Measurements from ENCODE around the gene C11orf87.

The C11orf87 gene

GRCh38 chr11:109421981-109422869, at the start of gene C11orf87:
Gene C11orf87, plus strand, starts transcription at chr11:109422190. Its CDS starts 1,444 bp downstream, at chr11:109423634.
- TF ChIP-seq POLR2A (IDR thresholded peaks at IDR 0.05; ENCODE audit: low read depth, low read length), result no peak
- FAIRE-seq (no peak), DNase-seq (ENCODE audit: insufficient read length, low spot score) (no peak)

DNA sequence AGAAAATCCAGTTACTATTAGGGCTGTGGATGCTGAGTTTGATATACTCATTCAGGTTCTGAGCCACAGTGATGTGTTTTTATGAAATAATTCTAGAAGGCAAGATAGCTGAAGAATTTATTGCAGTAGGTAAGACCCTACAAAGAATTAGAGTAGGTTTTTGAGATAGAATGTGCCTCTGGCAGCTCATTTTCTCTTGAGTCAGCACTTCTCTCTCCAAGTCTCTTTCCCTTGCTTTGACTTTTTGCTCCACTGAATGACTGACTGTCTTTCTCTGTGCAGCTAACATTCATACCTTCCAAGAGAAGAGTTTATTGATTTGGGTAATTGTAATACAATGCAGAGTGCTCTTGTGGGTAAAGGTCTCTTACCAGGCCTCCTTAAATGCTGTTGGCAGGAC, 48.0 kb upstream of the C11orf87 start:
- no peak for TF ChIP-seq POLR2A (IDR thresholded peaks at IDR 0.05; ENCODE audit: low read depth, low read length)
- DNase-seq (ENCODE audit: insufficient read length, low spot score) (no peak), FAIRE-seq (no peak)

GRCh38 chr11:109374441-109374840, 47.5 kb upstream of the C11orf87 start:
- TF ChIP-seq POLR2A (IDR thresholded peaks at IDR 0.05; ENCODE audit: low read depth, low read length), result no peak
- DNase-seq (ENCODE audit: insufficient read length, low spot score) (no peak), FAIRE-seq (no peak)

- no peak for FAIRE-seq
- no peak for DNase-seq (ENCODE audit: insufficient read length, low spot score)
- no peak for TF ChIP-seq POLR2A (IDR thresholded peaks at IDR 0.05; ENCODE audit: low read depth, low read length)
Measured at GRCh38 chr11:109377039-109377742, 44.8 kb upstream of the C11orf87 start.

DNA sequence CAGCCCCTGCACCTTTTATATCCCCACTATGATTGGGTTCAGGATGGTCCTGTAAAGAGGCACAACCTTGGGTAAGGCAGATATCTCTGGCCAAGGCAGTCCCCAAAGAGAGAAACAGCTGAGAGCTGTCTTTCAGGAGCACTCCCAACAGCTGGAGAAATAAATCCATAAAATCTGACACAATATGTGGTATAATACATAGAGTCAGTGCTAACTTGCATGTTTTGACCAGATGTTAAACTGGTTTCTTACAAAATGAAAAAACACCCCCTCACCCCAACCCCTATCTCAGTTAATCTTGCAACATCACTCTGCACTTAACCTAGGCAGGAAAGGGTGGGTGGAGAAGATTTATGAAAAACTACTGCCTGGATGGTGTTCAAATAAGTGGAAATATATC, 44.0 kb upstream of the C11orf87 start:
- FAIRE-seq, result no peak

DNA sequence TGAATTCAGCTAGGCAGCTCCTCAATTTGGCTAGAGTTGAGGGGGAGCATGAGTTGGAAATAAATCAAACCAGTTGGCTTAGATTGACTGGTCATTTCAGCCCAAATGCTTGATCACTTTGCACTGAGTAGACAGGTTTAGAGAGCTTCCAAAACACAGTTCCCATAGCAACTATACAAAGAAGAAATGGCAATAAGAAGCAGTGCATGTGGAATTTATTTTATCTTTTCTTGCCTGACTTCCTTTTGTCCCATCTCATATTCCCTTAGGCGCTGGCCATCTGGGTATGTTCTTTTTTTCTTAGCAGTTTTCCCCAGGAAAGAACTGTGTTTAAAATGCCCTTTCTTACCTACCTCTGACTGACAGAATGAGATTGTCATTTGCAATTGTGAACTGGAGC, 38.7 kb upstream of the C11orf87 start:
- TF ChIP-seq POLR2A (IDR thresholded peaks at IDR 0.05; ENCODE audit: low read depth, low read length), result no peak
- FAIRE-seq, result no peak

More for the DNA sequence above, 44.0 kb upstream of the C11orf87 start:
- TF ChIP-seq POLR2A (IDR thresholded peaks at IDR 0.05; ENCODE audit: low read depth, low read length), result no peak
- DNase-seq (ENCODE audit: insufficient read length, low spot score), result no peak

DNA sequence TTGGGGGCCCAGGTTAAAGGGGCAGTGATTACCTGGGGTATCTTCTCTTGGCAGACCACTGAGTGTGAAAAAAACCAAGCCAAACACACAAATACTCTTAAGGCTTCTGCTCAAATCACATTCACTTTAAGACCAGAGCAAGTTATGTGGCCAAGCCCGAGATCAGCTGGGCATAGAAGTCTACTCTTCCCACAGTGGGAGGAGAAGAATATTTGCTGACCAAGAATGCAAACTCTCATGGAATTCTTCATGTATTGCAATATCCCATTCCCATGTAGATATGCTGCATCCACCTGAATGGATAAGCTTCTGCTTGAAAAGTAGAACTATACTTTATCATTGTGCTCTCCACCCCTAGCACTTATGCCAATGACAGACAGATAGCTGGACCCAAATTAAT, 37.1 kb upstream of the C11orf87 start:
- DNase-seq (ENCODE audit: insufficient read length, low spot score) (no peak), FAIRE-seq (no peak)
- TF ChIP-seq POLR2A (IDR thresholded peaks at IDR 0.05; ENCODE audit: low read depth, low read length), result no peak

More for the DNA sequence above, 38.7 kb upstream of the C11orf87 start:
- DNase-seq (ENCODE audit: insufficient read length, low spot score), result no peak

DNA sequence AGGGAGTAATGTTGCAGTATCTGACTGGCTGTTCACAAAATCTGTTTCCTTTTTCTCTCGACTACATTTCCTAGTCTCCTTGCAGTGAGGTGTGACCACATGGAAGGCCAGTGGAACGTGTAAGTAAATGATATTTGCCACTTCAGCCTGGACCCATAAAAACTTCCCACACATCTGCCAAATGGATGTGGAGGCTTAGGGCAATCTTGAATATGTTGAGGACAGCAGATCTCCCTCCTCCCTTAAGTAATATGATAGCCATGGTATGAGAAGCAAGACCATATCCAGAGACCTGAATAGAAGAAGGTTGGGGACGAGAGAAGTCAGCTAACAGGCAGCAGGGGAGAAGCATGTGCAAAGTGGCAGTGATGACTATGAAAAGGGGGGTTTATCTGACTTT, 33.0 kb upstream of the C11orf87 start:
- TF ChIP-seq POLR2A (IDR thresholded peaks at IDR 0.05; ENCODE audit: low read depth, low read length), result no peak
- DNase-seq (ENCODE audit: insufficient read length, low spot score), result no peak
- no peak for FAIRE-seq

- no peak for FAIRE-seq
- DNase-seq (ENCODE audit: insufficient read length, low spot score), result no peak
- TF ChIP-seq POLR2A (IDR thresholded peaks at IDR 0.05; ENCODE audit: low read depth, low read length), result no peak
Measured at GRCh38 chr11:109390752-109391151, 31.2 kb upstream of the C11orf87 start.

- no peak for TF ChIP-seq POLR2A (IDR thresholded peaks at IDR 0.05; ENCODE audit: low read depth, low read length)
- DNase-seq (ENCODE audit: insufficient read length, low spot score), result no peak
- no peak for FAIRE-seq
Measured at GRCh38 chr11:109401545-109401944, 20.4 kb upstream of the C11orf87 start.

DNA sequence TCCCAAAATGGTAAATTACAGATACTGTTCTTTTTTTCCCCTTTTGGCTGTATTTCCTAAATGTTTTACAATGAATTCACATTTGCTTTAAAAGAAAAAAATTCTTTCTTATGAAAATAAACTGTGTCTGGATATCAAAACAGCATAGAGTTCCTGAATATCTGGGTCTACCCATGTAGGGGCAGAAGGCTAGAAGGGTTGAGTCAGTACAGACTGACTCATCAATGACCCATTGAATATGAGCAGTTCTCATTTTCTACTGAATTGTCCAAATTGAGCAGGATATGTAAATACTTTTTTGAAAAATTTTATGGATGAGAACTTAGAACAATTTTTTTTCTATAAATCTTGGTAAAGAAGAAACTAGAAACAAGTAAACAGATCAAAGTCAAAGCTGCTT, 16.3 kb upstream of the C11orf87 start:
- TF ChIP-seq POLR2A (IDR thresholded peaks at IDR 0.05; ENCODE audit: low read depth, low read length), result no peak
- no peak for FAIRE-seq
- DNase-seq (ENCODE audit: insufficient read length, low spot score), result no peak

- no peak for DNase-seq (ENCODE audit: insufficient read length, low spot score)
- TF ChIP-seq POLR2A (IDR thresholded peaks at IDR 0.05; ENCODE audit: low read depth, low read length), result no peak
Measured at GRCh38 chr11:109416601-109417000, 5.4 kb upstream of the C11orf87 start.

DNA sequence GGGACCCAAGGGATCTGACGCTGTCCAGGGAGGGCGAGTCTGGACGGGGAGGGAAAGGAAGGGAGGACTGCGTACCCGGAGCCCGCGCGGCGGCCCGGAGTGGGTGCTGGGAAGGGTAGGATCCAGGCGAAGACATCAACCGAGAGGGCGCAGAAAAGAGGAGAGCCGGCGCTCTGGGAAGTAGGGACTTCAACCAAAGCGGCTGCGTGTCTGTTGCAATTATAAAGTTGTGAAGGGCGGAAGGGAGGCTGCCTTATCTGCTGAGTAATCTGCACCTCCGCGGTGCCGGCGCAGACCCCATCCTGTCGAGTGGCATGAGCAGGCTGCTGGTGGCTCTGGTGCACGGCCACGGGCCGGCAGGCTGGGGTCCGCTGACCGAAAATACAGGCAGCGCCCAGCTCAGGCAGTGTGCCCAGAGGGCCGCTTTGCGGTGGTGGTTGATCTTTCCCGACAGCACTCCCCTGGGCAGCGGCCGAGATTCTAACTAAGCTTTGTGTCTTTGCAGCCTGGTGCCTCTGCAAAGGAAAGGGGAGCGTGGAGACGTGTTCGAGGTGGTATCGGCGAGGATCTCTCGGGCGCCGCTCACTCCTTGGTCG, 978 bp downstream of the C11orf87 start:
- no peak for TF ChIP-seq POLR2A (IDR thresholded peaks at IDR 0.05; ENCODE audit: low read depth, low read length)
- DNase-seq (ENCODE audit: insufficient read length, low spot score) (no peak), FAIRE-seq (no peak)

More at GRCh38 chr11:109416601-109417000, 5.4 kb upstream of the C11orf87 start:
- FAIRE-seq, result no peak

DNA sequence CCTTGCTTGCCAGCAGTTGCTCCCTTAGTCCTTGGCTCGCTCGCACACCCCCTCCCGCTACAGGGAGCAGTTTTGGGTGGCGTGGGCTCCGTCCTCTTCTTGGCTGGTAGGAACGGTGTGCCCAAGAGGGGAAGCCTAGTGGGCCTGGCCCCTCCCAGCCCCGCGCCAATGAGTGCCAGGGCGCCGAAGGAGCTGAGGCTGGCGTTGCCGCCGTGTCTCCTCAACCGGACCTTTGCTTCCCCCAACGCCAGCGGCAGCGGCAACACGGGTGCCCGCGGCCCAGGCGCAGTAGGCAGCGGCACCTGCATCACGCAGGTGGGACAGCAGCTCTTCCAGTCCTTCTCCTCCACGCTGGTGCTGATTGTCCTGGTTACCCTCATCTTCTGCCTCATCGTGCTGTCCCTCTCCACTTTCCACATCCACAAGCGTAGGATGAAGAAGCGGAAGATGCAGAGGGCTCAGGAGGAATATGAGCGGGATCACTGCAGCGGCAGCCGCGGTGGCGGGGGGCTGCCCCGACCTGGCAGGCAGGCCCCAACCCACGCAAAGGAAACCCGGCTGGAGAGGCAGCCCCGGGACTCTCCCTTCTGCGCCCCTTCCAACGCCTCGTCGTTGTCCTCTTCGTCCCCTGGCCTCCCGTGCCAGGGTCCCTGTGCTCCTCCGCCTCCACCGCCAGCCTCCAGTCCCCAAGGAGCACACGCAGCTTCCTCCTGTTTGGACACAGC, 1.6 kb downstream of the C11orf87 start:
- DNase-seq (ENCODE audit: insufficient read length, low spot score), result no peak
- FAIRE-seq, result no peak
- no peak for TF ChIP-seq POLR2A (IDR thresholded peaks at IDR 0.05; ENCODE audit: low read depth, low read length)

Data from H54 (cell line).